ENCODE results near the gene FARSB.
"Not testable (repeated sequence)": the region's sequence is repeated elsewhere in the genome, so short reads cannot be mapped to it uniquely, and the experiment has no call there.

FARSB gene

DNA sequence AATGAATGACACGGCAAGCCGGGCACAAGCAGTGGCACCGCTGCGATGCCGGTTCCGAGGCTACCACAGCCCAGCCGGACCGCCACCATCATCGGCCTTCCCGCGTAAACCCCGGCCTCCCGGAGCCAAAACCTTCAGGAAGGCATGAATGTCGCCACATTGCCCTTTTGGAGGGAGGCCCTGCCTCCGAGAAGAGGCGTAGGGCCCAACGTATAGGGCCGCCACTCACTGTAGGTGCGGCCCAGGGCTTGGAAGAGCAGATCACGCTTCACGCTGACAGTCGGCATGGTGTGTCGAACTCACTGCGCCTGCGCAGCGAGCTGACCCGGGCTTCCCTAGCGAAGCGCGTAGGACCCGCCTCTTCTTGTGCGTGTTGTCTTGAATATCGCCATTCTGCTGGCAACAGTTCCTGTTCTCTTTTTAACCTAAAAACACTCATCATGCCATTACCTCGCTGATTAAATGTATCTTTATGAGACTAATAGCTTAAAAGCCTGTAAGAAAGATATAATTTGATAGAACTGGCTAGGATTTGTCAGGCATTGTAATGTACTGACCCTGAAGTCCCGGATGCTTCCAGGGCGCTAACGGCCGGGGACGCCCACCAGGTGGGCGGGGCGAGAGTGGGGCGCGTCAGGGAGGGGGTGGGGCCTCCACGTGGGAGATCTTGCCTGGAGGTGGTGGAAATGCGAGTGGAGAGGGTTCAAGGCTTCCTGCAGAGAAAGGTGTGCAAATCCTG lies at the start of gene FARSB:
Gene FARSB, minus strand, starts transcription at position 306 of the 739 bp plus-strand sequence. Its CDS starts 19 bp downstream, at position 287.
- peak; percentile 95 for DNase-seq (ENCODE audit: low read depth)

- DNase-seq (ENCODE audit: low read depth), result peak; percentile 79
Measured at GRCh38 chr2:222703886-222704285, 48.0 kb upstream of the FARSB start.

DNA sequence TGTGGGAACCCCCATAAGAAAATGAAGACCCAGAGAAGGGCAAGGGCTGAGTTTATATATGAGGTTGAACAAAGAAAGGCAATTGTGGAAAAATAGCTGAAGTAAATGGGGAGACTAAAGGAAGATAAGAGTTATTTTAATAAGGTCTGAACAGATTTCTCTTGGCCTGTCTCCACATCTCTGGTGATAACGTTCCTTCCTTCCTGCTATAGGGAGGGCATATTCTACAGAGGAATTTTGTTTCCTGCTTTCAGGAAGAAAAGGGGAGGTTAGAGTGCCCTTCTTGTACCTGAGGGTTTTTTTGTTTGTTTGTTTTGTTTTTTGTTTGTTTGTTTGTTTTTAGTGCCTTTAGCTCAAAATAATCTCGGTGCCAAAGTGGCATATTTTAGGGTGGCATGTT lies 47.2 kb upstream of the FARSB start:
- no peak for DNase-seq (ENCODE audit: low read depth)

- DNase-seq (ENCODE audit: low read depth), result no peak
Measured at GRCh38 chr2:222701721-222702131, 45.8 kb upstream of the FARSB start.

DNA sequence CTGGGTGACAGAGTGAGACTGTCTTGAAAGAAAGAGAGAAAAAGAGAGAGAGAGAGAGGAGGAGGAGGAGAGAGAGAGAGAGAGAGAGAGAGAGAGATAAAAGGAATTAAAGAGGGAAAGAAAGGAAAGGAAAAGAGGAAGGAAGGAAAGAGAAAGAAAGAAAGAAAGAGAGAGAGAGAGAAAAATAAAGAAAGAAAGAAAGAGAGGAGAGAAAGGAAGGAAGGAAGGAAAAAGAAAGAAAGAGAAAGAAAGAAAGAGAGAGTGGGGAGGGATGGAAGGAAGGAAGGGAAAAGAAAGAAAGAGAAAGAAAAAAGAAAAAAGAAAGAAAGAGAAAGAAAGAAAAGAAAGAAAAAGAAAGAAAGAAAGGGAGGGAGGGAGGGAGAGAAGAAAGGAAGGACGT lies 45.3 kb upstream of the FARSB start:
- no peak for DNase-seq (ENCODE audit: low read depth)

DNA sequence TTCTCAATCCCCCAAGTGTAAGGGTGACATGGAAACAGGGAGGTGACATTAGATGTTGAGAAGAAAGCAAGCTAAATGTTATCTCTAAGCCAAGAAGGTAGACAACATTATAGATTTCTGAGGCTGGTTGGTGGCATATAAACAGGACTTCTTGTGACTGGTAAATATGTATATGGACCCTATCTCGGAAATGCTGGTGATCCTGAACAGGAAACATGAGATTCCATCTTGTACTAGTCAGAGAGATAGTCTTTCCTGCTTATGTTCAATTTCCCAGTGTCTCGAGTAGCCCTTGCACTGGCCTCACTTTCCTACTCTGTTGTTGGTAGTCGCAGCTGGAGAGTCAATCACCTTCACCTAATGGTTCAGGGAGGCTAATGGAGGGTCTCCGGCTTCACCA lies 42.4 kb upstream of the FARSB start:
- peak; percentile 31 for DNase-seq (ENCODE audit: low read depth)

DNA sequence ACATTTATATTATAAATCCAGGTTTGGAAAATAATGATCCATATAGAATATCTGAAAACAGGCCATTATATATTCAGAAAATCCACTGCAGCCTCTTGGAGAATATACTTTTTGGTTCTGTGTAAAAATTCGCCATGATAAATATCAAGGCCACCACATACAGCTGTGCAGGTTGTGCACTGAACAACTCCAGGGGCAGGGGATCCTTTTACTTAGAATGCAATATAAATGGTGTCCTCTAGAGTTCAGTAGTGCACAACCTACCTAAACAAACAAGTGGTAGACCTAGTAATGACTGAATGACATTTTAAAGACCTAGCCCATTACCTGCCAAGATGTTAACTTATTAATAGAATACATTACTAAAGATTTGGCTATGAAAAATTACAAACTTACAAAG lies 37.9 kb upstream of the FARSB start:
- peak; percentile 60 for DNase-seq (ENCODE audit: low read depth)

DNA sequence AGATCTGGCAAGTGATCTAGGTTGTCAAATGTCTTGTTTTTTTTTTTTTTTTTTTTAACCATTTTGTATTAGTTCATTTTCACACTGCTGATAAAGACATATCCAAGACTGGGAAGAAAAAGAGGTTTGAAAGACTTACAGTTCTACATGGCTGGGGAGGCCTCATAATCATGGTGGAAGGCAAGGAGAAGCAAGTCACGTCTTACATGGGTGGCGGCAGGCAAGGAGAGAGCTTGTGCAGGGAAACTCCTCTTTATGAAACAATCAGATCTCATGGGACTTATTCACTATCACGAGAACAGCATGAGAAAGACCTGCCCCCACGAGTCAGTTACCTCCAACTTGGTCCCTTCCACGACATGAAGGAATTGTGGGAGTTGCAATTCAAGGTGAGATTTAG lies 37.5 kb upstream of the FARSB start:
- DNase-seq (ENCODE audit: low read depth), result not testable (repeated sequence)

- DNase-seq (ENCODE audit: low read depth), result peak; percentile 88
Measured at GRCh38 chr2:222690564-222691200, 34.8 kb upstream of the FARSB start.

DNA sequence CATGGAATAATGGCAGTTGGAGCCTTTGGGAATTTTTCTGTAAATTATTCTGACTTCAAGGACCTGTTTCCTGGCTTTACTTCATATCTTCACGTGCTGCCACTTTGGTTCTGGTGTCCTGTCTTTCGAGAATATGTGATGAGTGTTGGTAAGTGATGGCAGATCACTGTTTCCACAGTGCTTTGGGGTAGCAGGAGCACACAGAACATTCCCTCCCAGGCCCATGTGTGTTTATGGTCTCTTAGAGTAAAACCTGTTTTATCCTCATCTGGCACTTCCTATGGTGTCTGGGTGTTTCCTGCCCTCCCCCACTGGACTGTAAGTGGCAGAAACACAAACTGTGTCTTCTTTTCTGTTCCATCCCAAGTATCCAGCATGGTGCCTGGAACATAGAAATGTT lies 33.4 kb upstream of the FARSB start:
- DNase-seq (ENCODE audit: low read depth), result no peak

DNA sequence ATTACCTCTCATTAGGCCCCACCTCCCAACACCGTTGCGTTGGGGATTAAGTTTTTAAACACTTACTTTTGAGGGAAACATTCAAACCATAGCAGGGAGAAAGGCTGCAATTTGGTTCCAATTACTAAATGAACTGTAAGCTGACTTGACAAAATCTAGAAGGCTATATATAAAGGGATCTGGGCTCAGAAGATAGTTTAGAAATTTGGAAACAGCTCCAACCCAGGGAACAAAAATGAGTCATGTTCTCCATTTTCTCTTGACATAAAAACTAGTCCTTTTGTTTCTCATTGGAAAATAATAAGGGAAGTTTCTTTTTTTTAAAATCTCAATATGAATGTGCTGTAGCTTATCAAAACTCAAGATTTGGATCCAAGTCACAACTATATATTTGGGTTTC lies 33.0 kb upstream of the FARSB start:
- DNase-seq (ENCODE audit: low read depth), result no peak

DNA sequence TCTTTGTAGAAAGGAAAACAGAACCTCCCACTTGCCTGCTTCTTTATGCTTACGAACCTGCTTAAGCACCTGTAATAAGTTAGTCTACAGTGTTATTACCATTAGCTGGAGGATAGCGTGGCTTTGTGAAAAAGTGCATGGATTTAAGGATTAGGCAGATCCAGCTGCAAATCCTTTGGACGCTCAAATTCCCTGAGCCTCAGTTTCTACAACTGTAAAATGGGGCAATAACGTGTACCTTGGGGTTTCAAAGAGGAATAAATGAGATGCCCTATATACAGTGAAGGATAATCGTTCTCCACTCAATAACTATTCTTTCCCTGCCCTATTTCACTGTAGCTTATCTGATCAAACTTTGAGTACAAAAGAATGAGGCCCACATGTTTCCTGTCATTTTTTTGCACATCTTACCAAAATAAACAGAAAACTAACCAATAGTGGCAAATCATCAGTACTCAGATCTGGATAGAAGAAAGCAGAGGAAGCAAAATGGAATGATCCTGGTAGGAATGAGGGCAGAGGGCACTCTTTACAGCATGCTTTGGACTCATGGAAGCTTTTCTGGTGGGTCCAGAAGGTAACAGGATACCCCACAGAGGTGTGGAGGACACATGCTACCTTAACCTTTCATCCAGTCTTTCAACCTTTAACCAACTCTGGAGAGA lies 30.3 kb upstream of the FARSB start:
- DNase-seq (ENCODE audit: low read depth), result no peak

- no peak for DNase-seq (ENCODE audit: low read depth)
Measured at GRCh38 chr2:222683805-222684204, 27.9 kb upstream of the FARSB start.

- no peak for DNase-seq (ENCODE audit: low read depth)
Measured at GRCh38 chr2:222677981-222678380, 22.1 kb upstream of the FARSB start.

DNA sequence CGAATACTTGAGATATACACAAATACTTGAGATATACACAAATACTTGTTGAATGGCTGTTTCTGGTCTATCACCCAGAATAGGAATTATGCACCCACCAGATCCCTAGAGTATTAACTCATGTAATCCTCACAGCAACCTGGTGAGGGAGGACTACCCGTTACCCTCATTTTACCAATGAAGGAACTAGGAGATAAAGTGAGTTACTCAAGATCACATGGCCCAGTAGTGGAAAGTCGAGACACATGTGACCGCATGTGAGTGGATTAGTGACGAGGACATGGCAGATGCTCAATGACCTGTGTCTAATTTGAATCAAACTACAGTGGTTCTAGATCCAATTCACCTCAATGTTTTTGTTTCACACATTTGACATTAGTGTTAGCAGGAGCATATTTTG lies 18.0 kb upstream of the FARSB start:
- no peak for DNase-seq (ENCODE audit: low read depth)

- no peak for DNase-seq (ENCODE audit: low read depth)
Measured at GRCh38 chr2:222673273-222673672, 17.4 kb upstream of the FARSB start.

DNA sequence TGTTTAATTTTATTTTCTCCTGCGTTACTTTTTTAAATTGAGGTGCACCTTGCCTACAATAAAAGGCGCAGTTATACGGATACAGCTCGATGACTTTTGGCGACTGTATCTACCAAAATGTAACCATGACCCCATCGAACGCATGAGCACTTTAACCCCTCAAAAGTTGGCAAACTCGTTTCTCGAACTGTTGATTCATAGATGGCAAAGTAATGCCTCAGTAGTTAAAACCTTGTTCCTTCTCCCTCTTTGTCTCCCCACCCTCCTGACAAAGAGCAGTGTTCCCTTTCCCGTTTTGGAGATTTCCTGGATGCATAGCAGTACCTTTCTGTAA lies 16.1 kb upstream of the FARSB start:
- no peak for DNase-seq (ENCODE audit: low read depth)

- DNase-seq (ENCODE audit: low read depth), result no peak
Measured at GRCh38 chr2:222671259-222672067, 15.6 kb upstream of the FARSB start, which contains the start of gene MOGAT1. Gene MOGAT1, plus strand, starts transcription at chr2:222671658. Its CDS starts 128 bp downstream, at chr2:222671786.

DNA sequence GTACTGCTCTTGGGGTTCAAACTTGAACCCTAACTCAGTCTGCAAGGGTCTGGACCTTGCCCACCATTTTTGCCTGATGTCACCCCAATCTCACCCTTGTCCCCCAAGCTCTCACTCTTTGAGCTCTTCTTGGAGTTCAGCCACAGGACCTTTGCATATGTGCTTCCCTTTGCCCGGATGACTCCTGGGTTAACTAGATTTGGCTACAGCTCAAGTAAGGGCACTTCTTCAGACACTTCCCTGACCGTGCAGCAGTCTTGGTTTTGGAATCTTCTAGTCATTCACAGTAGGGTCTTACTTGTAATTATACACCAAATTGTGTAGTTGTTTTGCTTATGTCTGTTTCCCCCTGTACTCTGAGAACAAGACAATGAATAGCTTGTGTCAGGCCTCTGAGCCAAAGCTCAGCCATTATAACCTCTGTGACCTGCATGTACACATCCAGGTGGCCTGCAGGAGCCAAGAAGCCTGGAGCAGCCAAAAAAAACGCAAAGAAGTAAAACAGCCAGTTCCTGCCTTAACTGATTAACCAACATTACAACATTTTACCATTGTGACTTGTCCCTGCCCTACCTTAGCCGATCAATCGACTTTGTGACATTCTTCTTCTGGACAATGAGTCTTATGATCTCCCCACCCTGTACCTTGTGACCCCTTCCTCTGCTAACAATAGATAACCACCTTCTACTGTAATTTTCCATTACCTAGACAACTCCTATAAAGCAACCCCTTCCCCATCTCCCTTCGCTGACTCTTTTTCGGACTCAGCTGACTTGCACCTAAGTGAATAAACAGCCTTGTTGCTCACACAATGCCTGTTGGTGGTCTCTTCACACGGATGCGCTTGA lies 14.5 kb upstream of the FARSB start:
- no peak for DNase-seq (ENCODE audit: low read depth)

DNA sequence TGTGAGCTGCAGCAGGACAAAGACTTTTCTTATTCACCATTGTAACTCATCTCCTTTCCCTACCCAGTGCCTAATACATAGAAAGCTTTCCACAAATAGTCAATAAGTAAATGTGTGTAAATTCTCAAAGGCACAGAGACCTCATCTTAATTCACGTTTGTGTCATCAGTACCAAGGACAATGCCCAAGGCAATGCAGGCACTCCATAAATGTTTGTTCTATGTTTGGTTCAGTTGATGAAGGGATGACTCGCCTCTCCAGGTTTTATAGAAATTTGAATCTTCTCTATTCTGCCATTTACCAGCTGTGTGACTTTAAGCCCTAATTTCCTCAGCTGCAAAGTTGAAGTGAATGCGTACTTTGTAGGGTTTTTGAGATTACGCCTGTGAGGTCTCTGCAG lies 13.5 kb upstream of the FARSB start:
- no peak for DNase-seq (ENCODE audit: low read depth)

- no peak for DNase-seq (ENCODE audit: low read depth)
Measured at GRCh38 chr2:222668494-222669154, 12.7 kb upstream of the FARSB start.
